ENCODE results near the gene DPP9.
"Not testable (repeated sequence)": the region's sequence is repeated elsewhere in the genome, so short reads cannot be mapped to it uniquely, and the experiment has no call there.

The DPP9 gene

DNA sequence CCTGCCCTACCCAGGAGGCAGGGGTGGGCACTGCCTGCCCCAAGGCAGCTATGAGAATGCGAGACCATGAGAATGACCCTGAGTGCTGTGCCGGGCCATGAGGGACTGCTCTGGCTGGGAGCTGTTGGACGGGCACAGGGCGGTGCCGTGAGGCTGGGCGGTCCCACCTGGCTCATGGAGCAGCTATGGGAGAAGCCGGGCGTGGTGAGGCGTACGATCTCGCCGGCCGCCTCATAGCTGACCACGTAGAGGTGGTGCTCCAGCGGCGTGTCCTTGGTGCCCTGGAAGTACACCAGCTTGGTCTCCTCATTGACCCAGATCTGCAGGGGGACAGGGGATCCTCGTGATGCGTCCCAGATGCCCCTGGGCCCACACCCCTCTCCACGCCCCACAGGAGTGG lies 34.2 kb downstream of the DPP9 start:
- no peak for TF ChIP-seq CTCF (IDR thresholded peaks at IDR 0.05; ENCODE audit: insufficient read depth, missing control alignments)
- FAIRE-seq (no peak), DNase-seq (ENCODE audit: insufficient read length, low spot score) (no peak)

- FAIRE-seq (no peak), DNase-seq (ENCODE audit: insufficient read length, low spot score) (no peak)
- no peak for TF ChIP-seq CTCF (IDR thresholded peaks at IDR 0.05; ENCODE audit: insufficient read depth, missing control alignments)
Measured at GRCh38 chr19:4688587-4688986, 35.1 kb downstream of the DPP9 start.

DNA sequence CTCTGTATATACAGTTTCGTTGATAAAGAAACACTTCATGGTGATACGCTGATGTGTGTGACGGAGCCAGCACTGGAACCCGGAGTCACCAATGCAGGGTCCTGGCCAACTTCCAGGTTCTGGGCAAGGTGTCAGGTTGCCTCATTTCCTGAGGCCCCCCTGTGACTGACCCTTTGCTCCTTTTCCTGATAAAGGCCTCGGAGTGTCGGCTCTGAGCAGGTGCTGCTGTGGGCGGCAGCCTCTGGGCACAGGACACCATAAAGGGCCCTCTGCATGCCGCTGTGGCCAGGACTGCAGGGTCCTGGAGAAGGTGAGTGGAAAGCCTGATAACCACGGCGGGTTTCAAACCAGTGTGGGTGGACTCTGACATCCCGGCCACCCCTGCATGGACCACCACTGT lies 36.2 kb downstream of the DPP9 start:
- TF ChIP-seq CTCF (IDR thresholded peaks at IDR 0.05; ENCODE audit: insufficient read depth, missing control alignments): no peak
- FAIRE-seq: no peak

DNA sequence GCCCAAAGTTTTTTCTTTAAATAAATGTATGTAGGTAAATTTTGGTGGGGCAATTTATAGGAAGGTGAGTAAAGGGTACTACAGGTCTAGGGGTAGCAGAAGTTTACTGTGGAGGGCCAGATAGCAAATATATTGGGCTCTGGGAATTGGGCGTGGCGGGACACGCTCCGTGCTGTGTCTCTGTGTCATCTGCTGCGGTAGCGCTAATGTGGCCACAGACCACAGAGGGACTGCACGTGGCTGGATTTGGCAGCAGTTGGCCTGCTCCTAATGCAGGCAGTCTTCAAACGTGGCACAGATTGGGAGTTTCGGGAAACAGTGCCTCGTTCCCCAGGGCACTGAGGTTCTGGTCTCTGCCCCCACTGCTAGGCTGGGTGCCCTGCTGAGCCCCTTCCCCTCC lies 36.9 kb downstream of the DPP9 start:
- TF ChIP-seq CTCF (IDR thresholded peaks at IDR 0.05; ENCODE audit: insufficient read depth, missing control alignments): no peak
- FAIRE-seq (no peak), DNase-seq (ENCODE audit: insufficient read length, low spot score) (no peak)

More for the DNA sequence above, 36.2 kb downstream of the DPP9 start:
- no peak for DNase-seq (ENCODE audit: insufficient read length, low spot score)

DNA sequence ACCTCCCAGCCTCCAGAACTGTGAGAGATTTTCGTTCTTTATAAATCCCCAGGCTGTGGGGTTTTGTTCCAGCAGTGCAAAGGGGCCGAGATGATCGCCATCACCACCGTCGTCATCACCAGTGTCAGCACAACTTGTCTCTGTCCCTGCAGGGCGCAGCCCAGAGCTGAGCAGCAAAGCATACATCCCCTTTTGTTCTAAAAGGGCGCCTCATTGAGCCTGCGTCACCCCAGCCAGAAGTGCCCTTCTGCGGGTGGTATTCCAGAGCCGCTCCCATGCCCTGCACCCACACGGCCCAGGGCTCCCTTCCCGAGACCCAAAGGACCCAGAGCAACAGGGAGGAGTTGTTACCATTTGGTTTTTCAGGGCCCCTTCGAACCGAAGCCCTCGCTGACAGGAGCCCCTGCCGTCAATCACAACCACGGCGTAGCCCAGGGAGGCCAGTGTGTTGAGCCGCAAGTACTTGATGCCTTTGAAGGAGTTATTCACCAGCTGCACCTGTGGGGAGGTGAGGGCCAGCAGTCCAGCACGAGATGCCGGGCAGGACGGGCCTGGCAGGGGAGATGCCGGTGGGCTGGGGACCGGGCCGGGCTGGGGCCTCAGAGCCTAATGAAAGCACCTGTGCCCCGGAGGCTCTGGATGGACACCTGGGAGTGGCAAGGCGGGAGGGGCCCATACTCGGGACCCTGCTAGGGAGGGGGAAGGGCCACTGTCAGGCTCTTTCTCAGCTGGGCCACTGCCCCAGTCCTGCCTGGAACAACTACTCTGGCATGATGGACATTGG lies 39.1 kb downstream of the DPP9 start:
- DNase-seq (ENCODE audit: insufficient read length, low spot score): no peak
- no peak for TF ChIP-seq CTCF (IDR thresholded peaks at IDR 0.05; ENCODE audit: insufficient read depth, missing control alignments)
- FAIRE-seq: no peak

DNA sequence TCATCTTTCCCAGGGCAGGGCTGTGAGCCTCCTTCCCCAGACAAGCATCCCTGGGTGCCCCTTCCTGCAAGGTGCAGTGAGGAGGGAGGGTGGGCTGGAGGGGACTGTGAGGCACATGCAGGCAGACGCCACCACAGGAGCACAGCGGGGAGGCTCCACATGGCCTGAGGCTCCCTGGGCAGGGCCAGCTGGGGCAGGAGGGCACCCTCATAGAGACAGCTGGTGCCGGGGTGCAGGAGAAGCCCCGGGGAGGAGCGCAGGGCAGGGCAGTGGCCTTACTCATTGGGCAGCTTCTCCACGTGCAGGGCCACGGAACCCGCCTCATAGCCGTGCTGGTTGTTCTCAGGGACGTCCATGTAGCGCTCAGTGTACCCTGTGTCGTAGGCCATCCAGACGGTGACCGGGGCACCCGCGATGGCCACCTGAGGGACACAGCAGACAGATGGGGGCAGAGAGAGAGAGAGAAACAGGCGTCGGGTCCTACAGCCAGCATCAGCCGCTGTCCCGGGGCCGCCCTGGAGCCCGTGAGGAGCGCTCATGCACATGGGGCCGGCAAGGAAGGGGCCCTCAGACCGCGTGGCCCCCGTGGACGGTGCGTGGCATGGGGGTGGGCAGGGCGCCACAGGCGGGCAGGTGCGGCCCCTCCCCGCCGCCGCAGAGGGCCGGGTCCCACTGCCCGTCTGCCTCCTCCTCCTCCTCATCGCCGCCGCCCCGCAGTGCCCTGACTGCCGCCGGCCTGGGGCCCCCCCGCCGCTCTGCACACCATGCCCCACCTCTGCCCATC lies 41.0 kb downstream of the DPP9 start:
- DNase-seq (ENCODE audit: insufficient read length, low spot score) (no peak), FAIRE-seq (no peak)
- no peak for TF ChIP-seq CTCF (IDR thresholded peaks at IDR 0.05; ENCODE audit: insufficient read depth, missing control alignments)

DNA sequence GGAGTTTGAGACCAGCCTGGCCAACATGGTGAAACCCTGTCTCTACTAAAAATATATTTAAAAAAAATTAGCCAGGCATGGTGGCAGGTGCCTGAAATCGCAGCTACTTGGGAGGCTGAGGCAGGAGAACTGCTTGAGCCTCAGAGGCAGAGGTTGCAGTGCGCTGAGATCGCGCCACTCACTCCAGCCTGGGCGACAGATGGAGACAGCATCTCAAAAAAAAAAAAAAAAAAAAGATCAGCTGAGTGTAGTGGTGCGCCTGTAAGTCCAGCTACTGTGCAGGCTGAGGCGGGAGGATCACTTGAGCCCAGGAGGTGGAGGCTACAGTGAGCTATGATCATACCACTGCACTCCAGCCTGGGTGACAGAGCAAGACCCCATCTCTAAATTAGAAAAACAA lies 43.6 kb downstream of the DPP9 start:
- not testable (repeated sequence) for FAIRE-seq

More for the DNA sequence above, 43.6 kb downstream of the DPP9 start:
- DNase-seq (ENCODE audit: insufficient read length, low spot score): not testable (repeated sequence)
